Astrocyte of the cerebellum (primary cell): ENCODE measurements around the gene SASH3.
A peak's percentile ranks its signal among the peaks of the same experiment; 100 is the strongest.

ENCODE experiments used
- DNase-seq: peaks from one replicate; pipeline ENCODE4 v3.0.0-alpha.2; 2011; ENCODE audit warnings: low read depth
- H3K4me3 ChIP-seq: 2 replicates; pipeline ENCODE4 v1.5.1; 2011; ENCODE audit warnings: mild to moderate bottlenecking, low read depth, low read length, moderate library complexity
- in situ Hi-C: cut with HindIII; loops from 2 replicates; pipeline ENCODE4 v1.10.0; 2017; ENCODE audit warnings: low sequenced_read_pairs
- TF ChIP-seq, protein P1 (sequence below): IDR thresholded peaks from 2 replicates; pipeline ENCODE4 v1.5.1; 2012; ENCODE audit warnings: low read length, low read depth, moderate library complexity, mild to moderate bottlenecking; ENCODE audit errors: missing control alignments

SASH3 gene

GRCh38 chrX:129818123-129818522, 38.4 kb downstream of the SASH3 start:
- no peak overlapping the region for H3K4me3 ChIP-seq
- DNase-seq, result no peak
- in situ Hi-C loops, result no loop called here
- TF ChIP-seq, protein P1, sequence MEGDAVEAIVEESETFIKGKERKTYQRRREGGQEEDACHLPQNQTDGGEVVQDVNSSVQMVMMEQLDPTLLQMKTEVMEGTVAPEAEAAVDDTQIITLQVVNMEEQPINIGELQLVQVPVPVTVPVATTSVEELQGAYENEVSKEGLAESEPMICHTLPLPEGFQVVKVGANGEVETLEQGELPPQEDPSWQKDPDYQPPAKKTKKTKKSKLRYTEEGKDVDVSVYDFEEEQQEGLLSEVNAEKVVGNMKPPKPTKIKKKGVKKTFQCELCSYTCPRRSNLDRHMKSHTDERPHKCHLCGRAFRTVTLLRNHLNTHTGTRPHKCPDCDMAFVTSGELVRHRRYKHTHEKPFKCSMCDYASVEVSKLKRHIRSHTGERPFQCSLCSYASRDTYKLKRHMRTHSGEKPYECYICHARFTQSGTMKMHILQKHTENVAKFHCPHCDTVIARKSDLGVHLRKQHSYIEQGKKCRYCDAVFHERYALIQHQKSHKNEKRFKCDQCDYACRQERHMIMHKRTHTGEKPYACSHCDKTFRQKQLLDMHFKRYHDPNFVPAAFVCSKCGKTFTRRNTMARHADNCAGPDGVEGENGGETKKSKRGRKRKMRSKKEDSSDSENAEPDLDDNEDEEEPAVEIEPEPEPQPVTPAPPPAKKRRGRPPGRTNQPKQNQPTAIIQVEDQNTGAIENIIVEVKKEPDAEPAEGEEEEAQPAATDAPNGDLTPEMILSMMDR, result no peak

DNA sequence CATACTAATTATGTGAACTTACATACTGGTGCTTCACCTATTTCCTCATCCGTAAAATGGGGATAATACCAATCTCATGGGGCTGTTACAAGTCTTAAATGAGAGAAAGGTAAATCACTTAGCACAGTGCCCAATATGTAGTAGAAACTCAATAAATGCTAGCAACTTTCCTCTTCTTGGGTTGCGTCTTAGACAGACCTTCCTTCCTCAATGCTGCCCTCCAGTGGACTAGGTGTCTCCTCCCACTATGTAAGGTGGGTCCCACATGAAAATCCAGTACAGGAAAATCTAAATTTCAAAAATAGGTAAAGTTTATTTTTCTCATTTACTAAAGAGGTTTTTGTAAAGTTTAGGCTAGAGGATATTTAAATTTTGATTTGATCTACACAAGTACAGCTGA, 43.4 kb downstream of the SASH3 start:
- TF ChIP-seq, protein P1, result peak; percentile 63
- in situ Hi-C loops, result no loop called here

DNA sequence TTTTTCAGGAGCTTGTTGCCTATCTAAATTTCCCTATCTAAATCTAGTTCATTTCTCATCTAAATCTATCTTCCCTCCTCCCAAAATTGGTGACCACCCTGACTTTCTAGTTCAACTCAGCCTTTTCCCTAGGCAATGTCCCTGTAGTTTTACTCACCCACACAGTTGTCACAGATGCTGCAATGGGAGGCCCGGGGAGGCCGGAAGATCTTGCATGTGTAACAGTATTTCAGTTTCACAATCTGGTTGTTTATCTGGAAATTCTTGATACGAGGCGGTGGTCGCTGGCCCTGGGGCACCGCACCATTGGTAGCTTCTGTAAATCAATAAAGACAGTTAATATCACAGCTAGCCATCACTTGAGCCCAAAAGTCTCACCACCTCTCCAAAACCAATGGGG, 43.8 kb downstream of the SASH3 start:
- in situ Hi-C loops, result no loop called here
- TF ChIP-seq, protein P1, result no peak
- H3K4me3 ChIP-seq, result no peak overlapping the region
- no peak for DNase-seq

More for the DNA sequence above, 43.4 kb downstream of the SASH3 start:
- H3K4me3 ChIP-seq, result no peak overlapping the region
- peak; percentile 20 for DNase-seq

- no peak overlapping the region for H3K4me3 ChIP-seq
- TF ChIP-seq, protein P1, result no peak
- DNase-seq, result no peak
- in situ Hi-C loops, result no loop called here
These were observed 44.9 kb downstream of the SASH3 start for GRCh38 chrX:129824620-129825019.

DNA sequence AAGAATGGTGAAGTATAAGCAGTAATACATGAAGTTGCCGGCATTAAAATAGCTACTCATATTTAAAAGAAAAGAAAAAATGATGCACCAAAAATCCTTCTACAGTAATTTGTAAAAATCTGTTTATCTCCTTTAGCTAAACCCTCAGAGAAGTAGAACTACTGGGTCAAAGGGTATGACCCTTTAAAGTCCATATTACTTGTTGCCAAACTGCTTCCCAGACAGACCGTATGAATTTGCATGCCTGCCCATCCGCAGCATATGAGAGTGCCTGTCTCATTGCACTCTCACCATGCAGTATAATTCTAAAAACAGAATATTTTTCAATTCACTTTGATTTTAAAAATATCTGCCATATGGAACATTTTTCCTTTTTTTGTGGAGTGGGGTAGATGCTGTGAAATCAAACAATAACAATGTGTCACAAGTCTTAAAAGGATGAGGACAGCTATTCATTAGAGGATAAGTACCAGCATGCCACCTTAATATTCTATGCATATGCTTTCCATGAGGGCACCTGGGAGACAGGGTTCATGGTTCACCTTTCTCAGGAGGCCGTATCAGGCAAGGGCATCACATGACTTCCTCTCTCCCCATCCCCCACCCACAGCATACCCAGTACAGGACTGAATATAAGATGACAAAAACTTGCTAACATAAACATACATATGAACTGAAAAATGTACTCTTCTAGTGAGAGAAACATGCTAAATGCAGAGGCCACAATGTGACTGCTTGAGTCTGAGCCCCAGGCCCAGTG, 46.2 kb downstream of the SASH3 start:
- H3K4me3 ChIP-seq, result no peak overlapping the region
- TF ChIP-seq, protein P1, result no peak
- no peak for DNase-seq
- in situ Hi-C loops, result no loop called here

DNA sequence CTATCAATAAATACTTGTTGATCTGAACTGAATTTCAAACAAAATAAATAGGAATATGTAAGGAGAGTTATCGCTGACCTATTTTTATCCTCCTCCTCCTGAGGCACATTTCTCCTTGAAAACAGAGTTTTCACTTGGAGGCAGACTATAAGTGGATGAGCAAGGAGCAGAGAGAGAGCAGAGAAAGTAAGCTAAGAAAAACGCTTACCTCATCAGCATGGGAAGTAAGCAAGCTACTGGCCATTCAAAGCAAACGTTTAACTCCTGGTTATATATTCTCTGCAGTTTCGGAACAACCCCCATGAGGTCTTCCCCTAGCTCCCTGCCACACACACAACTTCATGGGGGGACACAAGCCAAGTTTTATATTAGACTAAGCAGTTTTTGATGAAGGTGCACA, 50.7 kb downstream of the SASH3 start:
- in situ Hi-C loops, result no loop called here
- no peak overlapping the region for H3K4me3 ChIP-seq
- DNase-seq, result no peak
- TF ChIP-seq, protein P1, result no peak
